Fibroblast of mammary gland (primary cell): ENCODE results near the gene FBXO2.

Experiments
- DNase-seq: peaks from one replicate; pipeline ENCODE4 v3.0.0-alpha.2; 2010; ENCODE audit warnings: low read depth
- H3K4me3 ChIP-seq: 2 replicates; pipeline ENCODE4 v1.5.1; 2011; ENCODE audit warnings: low read depth, mild to moderate bottlenecking, low read length, moderate library complexity; ENCODE audit not compliant: control insufficient read depth
- CTCF ChIP-seq: conservative IDR thresholded peaks from 2 replicates; pipeline ENCODE4 v1.5.1; 2011; ENCODE audit warnings: low read depth, low read length, inconsistent platforms; ENCODE audit not compliant: control insufficient read depth, insufficient read depth

The FBXO2 gene

GRCh38 chr1:11654137-11654938, at the start of gene FBXO2, which contains the start of gene FBXO44:
TSS of gene FBXO2 (minus strand) at chr1:11654429. CDS start at chr1:11654340, 89 bp downstream.
TSS of gene FBXO44 (plus strand) at chr1:11654877. CDS start at chr1:11655836, 959 bp downstream.
- peak within 1 kb of the TSS; percentile 41 for H3K4me3 ChIP-seq
- no peak for TF ChIP-seq CTCF
- DNase-seq, result no peak

GRCh38 chr1:11703357-11704193, 49.3 kb upstream of the FBXO2 start:
- DNase-seq, result no peak
- TF ChIP-seq CTCF, result no peak
- no peak overlapping the region for H3K4me3 ChIP-seq

- no peak for DNase-seq
- no peak overlapping the region for H3K4me3 ChIP-seq
- TF ChIP-seq CTCF, result no peak
These were observed 48.0 kb upstream of the FBXO2 start for GRCh38 chr1:11701981-11702803.

GRCh38 chr1:11701551-11701961, 47.3 kb upstream of the FBXO2 start:
- no peak overlapping the region for H3K4me3 ChIP-seq
- no peak for TF ChIP-seq CTCF
- DNase-seq, result no peak

- no peak for DNase-seq
- no peak overlapping the region for H3K4me3 ChIP-seq
- no peak for TF ChIP-seq CTCF
These were observed 46.6 kb upstream of the FBXO2 start for GRCh38 chr1:11700601-11701467.
